ENCODE data around the gene PTPRN2.
"Not testable (repeated sequence)": the region's sequence is repeated elsewhere in the genome, so short reads cannot be mapped to it uniquely, and the experiment has no call there.

PTPRN2 gene

GRCh38 chr7:158344706-158345300 lies 242.8 kb downstream of the PTPRN2 start:
- Histone ChIP-seq H3K4me3 (ENCODE audit: low read depth in 1 of 2, low read length in 2 of 2) (no peak overlapping the region), H3K36me3 (ENCODE audit: insufficient read depth, low read length) (no peaks in the 10 kb centered on the region), H3K9me3 (ENCODE audit: low read length) (no peaks in the 10 kb centered on the region), H3K27me3 (ENCODE audit: control insufficient read depth in 1 of 2, insufficient read depth in 2 of 2, low read length in 2 of 2) (no peaks in the 10 kb centered on the region), H3K9ac (ENCODE audit: low read length) (no peak overlapping the region), H3K4me1 (ENCODE audit: insufficient read depth, low read length) (no peaks in the 10 kb centered on the region), H3K27ac (ENCODE audit: low read depth, low read length) (no peak overlapping the region)

- Histone ChIP-seq H3K4me3 (ENCODE audit: low read depth in 1 of 2, low read length in 2 of 2) (no peak overlapping the region), H3K4me1 (ENCODE audit: insufficient read depth, low read length) (no peaks in the 10 kb centered on the region), H3K36me3 (ENCODE audit: insufficient read depth, low read length) (no peaks in the 10 kb centered on the region), H3K9me3 (ENCODE audit: low read length) (no peaks in the 10 kb centered on the region), H3K9ac (ENCODE audit: low read length) (no peak overlapping the region), H3K27ac (ENCODE audit: low read depth, low read length) (no peak overlapping the region), H3K27me3 (ENCODE audit: control insufficient read depth in 1 of 2, insufficient read depth in 2 of 2, low read length in 2 of 2) (no peaks in the 10 kb centered on the region)
These were observed 243.6 kb downstream of the PTPRN2 start for GRCh38 chr7:158343936-158344455.

- Histone ChIP-seq H3K27ac (ENCODE audit: low read depth, low read length) (no peak overlapping the region), H3K4me1 (ENCODE audit: insufficient read depth, low read length) (no peaks in the 10 kb centered on the region), H3K9ac (ENCODE audit: low read length) (no peak overlapping the region), H3K4me3 (ENCODE audit: low read depth in 1 of 2, low read length in 2 of 2) (no peak overlapping the region), H3K27me3 (ENCODE audit: control insufficient read depth in 1 of 2, insufficient read depth in 2 of 2, low read length in 2 of 2) (no peaks in the 10 kb centered on the region), H3K9me3 (ENCODE audit: low read length) (no peaks in the 10 kb centered on the region), H3K36me3 (ENCODE audit: insufficient read depth, low read length) (no peaks in the 10 kb centered on the region)
These were observed 244.1 kb downstream of the PTPRN2 start for GRCh38 chr7:158343526-158343925.

DNA sequence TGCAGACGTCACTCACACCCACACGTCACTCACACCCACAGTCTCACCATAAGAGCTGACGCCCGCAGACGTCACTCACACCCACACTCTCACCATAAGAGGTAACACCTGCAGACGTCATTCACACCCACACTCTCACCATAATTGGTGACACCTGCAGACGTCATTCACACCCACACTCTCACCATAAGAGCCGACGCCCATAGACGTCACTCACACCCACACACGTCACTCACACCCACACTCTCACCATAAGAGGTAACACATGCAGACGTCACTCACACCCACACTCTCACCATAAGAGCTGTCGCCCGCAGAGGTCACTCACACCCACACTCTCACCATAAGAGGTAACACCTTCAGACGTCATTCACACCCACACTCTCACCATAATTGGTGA lies 246.5 kb downstream of the PTPRN2 start:
- H3K27me3 ChIP-seq (ENCODE audit: control insufficient read depth in 1 of 2, insufficient read depth in 2 of 2, low read length in 2 of 2); H3K9ac ChIP-seq (ENCODE audit: low read length); H3K36me3 ChIP-seq (ENCODE audit: insufficient read depth, low read length); H3K9me3 ChIP-seq (ENCODE audit: low read length); H3K27ac ChIP-seq (ENCODE audit: low read depth, low read length); H3K4me1 ChIP-seq (ENCODE audit: insufficient read depth, low read length); H3K4me3 ChIP-seq (ENCODE audit: low read depth in 1 of 2, low read length in 2 of 2): not testable (repeated sequence)

- not testable (repeated sequence) for H3K4me3 ChIP-seq (ENCODE audit: low read depth in 1 of 2, low read length in 2 of 2); H3K27ac ChIP-seq (ENCODE audit: low read depth, low read length); H3K9me3 ChIP-seq (ENCODE audit: low read length); H3K4me1 ChIP-seq (ENCODE audit: insufficient read depth, low read length); H3K9ac ChIP-seq (ENCODE audit: low read length); H3K27me3 ChIP-seq (ENCODE audit: control insufficient read depth in 1 of 2, insufficient read depth in 2 of 2, low read length in 2 of 2); H3K36me3 ChIP-seq (ENCODE audit: insufficient read depth, low read length)
These were observed 250.7 kb downstream of the PTPRN2 start for GRCh38 chr7:158336952-158337351.

DNA sequence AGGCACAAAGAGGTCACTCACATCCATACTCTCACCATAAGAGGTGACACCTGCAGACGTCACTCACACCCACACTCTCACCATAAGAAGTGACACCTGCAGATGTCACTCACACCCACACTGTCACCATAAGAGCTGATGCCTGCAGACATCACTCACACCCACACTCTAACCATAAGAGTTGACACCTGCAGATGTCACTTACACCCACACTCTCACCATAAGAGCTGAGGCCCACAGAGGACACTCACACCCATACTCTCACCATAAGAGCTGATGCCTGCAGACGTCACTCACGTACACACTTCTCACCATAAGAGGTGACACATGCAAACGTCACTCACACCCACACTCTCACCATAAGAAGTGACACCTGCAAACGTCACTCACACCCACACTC lies 255.1 kb downstream of the PTPRN2 start:
- H3K9ac ChIP-seq (ENCODE audit: low read length); H3K27me3 ChIP-seq (ENCODE audit: control insufficient read depth in 1 of 2, insufficient read depth in 2 of 2, low read length in 2 of 2); H3K4me3 ChIP-seq (ENCODE audit: low read depth in 1 of 2, low read length in 2 of 2); H3K4me1 ChIP-seq (ENCODE audit: insufficient read depth, low read length); H3K27ac ChIP-seq (ENCODE audit: low read depth, low read length); H3K9me3 ChIP-seq (ENCODE audit: low read length); H3K36me3 ChIP-seq (ENCODE audit: insufficient read depth, low read length): not testable (repeated sequence)

DNA sequence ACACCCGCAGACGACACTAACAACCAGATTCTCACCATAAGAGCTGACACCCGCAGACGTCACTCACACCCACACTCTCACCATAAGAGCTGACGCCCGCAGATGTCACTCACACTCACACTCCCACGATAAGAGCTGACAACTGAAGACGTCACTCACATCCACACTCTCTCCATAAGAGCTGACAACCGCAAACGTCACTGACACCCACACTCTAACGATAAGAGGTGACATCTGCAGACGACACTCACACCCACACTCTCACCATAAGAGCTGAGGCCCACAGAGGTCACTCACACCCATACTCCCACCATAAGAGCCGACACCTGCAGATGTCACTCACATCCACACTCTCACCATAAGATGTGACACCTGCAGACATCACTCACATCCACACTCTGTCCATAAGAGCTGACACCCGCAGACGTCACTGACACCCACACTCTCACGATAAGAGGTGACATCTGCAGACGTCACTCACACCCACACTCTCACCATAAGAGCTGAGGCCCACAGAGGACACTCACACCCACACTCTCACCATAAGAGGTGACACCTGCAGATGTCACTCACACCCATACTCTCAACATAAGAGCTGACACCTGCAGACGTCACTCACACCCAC lies 255.7 kb downstream of the PTPRN2 start:
- not testable (repeated sequence) for H3K9ac ChIP-seq (ENCODE audit: low read length); H3K27ac ChIP-seq (ENCODE audit: low read depth, low read length); H3K27me3 ChIP-seq (ENCODE audit: control insufficient read depth in 1 of 2, insufficient read depth in 2 of 2, low read length in 2 of 2); H3K36me3 ChIP-seq (ENCODE audit: insufficient read depth, low read length); H3K4me1 ChIP-seq (ENCODE audit: insufficient read depth, low read length); H3K4me3 ChIP-seq (ENCODE audit: low read depth in 1 of 2, low read length in 2 of 2); H3K9me3 ChIP-seq (ENCODE audit: low read length)

GRCh38 chr7:158329686-158330085 lies 257.9 kb downstream of the PTPRN2 start:
- H3K9ac ChIP-seq (ENCODE audit: low read length) = no peak overlapping the region
- no peaks in the 10 kb centered on the region for H3K36me3 ChIP-seq (ENCODE audit: insufficient read depth, low read length)
- no peak overlapping the region for H3K27ac ChIP-seq (ENCODE audit: low read depth, low read length)
- H3K9me3 ChIP-seq (ENCODE audit: low read length) = no peaks in the 10 kb centered on the region
- H3K4me3 ChIP-seq (ENCODE audit: low read depth in 1 of 2, low read length in 2 of 2) = no peak overlapping the region
- no peaks in the 10 kb centered on the region for H3K27me3 ChIP-seq (ENCODE audit: control insufficient read depth in 1 of 2, insufficient read depth in 2 of 2, low read length in 2 of 2)
- no peaks in the 10 kb centered on the region for H3K4me1 ChIP-seq (ENCODE audit: insufficient read depth, low read length)

DNA sequence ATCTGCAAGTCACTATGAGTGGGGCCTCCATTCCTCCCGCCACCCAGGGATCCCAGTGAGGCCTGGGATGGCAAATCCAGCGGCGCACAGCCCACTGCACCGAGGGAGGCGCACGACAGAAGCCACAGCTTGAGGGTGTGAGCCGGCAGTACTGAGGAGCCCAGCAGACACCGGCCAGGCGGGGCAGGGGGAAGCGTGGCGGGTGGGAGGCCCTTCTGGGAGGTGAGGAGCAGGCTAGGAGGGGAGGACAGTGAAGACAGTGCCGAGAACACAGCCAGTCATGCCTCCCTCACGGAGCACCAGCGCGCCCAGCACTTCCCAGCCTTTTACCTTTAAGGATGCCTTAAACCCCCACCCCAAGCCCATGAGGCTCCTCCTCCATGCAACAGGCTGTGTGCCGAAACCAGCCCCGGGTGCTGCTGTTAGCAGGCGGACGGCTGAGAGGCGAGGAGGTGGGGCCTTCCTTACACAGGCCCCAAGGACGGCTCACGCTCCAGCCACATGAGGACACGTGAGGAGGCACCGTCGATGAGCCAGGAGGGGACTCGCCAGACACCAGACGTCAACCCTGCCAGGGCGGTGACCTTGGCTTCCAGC lies 258.5 kb downstream of the PTPRN2 start:
- Histone ChIP-seq H3K36me3 (ENCODE audit: insufficient read depth, low read length) (no peaks in the 10 kb centered on the region), H3K9me3 (ENCODE audit: low read length) (no peaks in the 10 kb centered on the region), H3K4me1 (ENCODE audit: insufficient read depth, low read length) (no peaks in the 10 kb centered on the region), H3K9ac (ENCODE audit: low read length) (no peak overlapping the region), H3K27ac (ENCODE audit: low read depth, low read length) (no peak overlapping the region), H3K4me3 (ENCODE audit: low read depth in 1 of 2, low read length in 2 of 2) (no peak overlapping the region), H3K27me3 (ENCODE audit: control insufficient read depth in 1 of 2, insufficient read depth in 2 of 2, low read length in 2 of 2) (no peaks in the 10 kb centered on the region)

DNA sequence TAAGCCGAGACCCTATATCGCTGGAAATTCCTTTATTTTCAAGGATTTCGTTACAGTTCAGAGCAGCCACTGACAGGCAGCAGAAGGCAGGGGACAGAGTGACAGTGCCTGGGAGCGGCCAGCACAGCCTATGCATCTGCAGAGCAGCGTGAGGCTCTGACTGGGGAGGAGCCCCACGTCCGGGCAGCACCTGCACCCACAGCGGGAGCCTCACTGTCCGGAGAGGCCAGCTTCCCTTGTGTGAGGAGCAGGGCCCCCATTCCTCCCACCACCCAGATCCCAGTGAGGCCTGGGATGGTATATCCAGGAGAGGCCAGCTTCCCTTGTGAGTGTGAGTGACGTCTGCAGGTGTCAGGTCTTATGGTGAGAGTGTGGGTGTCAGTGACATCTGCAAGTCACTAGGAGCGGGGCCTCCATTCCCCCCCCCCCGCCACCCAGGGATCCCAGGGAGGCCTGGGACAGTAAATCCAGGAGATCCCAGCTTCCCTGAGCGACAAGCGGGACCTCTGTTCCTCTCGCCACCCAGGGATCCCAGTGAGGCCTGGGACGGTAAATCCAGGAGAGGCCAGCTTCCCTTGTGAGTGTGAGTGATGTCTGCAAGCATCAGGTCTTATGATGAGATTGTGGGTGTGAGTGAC lies 259.1 kb downstream of the PTPRN2 start:
- Histone ChIP-seq H3K36me3 (ENCODE audit: insufficient read depth, low read length) (no peaks in the 10 kb centered on the region), H3K9ac (ENCODE audit: low read length) (no peak overlapping the region), H3K4me1 (ENCODE audit: insufficient read depth, low read length) (no peaks in the 10 kb centered on the region), H3K4me3 (ENCODE audit: low read depth in 1 of 2, low read length in 2 of 2) (no peak overlapping the region), H3K27me3 (ENCODE audit: control insufficient read depth in 1 of 2, insufficient read depth in 2 of 2, low read length in 2 of 2) (no peaks in the 10 kb centered on the region), H3K9me3 (ENCODE audit: low read length) (no peaks in the 10 kb centered on the region), H3K27ac (ENCODE audit: low read depth, low read length) (no peak overlapping the region)

DNA sequence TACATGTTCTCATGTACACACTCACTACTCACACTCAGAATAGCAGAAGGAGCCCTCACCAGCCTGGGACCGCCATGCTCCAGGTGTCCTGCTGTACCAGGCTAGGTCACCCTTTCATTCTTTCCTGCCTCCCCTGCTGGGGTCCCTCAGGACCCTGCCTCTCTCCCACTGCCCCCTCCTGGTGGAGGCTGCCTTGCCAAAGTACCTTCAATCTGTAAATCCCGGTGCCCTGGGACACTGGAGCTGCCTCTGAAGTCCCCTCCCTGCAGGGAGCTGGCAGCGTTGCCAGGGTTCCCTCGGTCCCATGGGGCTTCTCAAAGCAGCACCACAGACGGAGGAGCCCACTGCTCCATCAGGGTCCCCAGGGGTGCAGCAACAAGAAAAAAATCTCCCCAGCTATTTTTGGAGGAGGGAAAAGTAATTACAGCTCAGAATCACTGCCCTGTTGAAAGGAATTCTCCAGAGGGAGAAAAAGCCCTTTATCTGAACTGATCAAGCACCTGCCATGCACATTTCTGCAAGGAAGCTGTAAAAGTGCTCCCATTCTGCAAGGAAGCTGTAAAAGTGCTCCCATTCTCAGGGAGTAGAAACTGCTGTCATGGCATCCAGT lies 259.9 kb downstream of the PTPRN2 start:
- H3K27ac ChIP-seq (ENCODE audit: low read depth, low read length) = no peak overlapping the region
- H3K36me3 ChIP-seq (ENCODE audit: insufficient read depth, low read length) = no peaks in the 10 kb centered on the region
- no peaks in the 10 kb centered on the region for H3K4me1 ChIP-seq (ENCODE audit: insufficient read depth, low read length)
- no peak overlapping the region for H3K4me3 ChIP-seq (ENCODE audit: low read depth in 1 of 2, low read length in 2 of 2)
- H3K27me3 ChIP-seq (ENCODE audit: control insufficient read depth in 1 of 2, insufficient read depth in 2 of 2, low read length in 2 of 2) = no peaks in the 10 kb centered on the region
- H3K9ac ChIP-seq (ENCODE audit: low read length) = no peak overlapping the region
- no peaks in the 10 kb centered on the region for H3K9me3 ChIP-seq (ENCODE audit: low read length)

All from muscle layer of colon (tissue), 2 donors.